A549 treated with CORT108297 at 1 μM for 4 hours (cell line): ENCODE measurements around the gene NAA60. TPM values are rescaled to one million over a fixed set of nuclear protein-coding genes. Genes with fewer than 3 reads are reported as not detected.

Experiments used
- total RNA-seq: library from RNA; stranded (reverse); fragments of 200-300 nt; extraction: Qiagen RNA extraction; gene quantifications from 5 replicates; pipeline ENCODE4 v1.2.3, GENCODE V29; 2022

The NAA60 gene
- 46.0 to 56.4 TPM (median 55.2 TPM) in 5 replicates for total RNA-seq

DNA sequence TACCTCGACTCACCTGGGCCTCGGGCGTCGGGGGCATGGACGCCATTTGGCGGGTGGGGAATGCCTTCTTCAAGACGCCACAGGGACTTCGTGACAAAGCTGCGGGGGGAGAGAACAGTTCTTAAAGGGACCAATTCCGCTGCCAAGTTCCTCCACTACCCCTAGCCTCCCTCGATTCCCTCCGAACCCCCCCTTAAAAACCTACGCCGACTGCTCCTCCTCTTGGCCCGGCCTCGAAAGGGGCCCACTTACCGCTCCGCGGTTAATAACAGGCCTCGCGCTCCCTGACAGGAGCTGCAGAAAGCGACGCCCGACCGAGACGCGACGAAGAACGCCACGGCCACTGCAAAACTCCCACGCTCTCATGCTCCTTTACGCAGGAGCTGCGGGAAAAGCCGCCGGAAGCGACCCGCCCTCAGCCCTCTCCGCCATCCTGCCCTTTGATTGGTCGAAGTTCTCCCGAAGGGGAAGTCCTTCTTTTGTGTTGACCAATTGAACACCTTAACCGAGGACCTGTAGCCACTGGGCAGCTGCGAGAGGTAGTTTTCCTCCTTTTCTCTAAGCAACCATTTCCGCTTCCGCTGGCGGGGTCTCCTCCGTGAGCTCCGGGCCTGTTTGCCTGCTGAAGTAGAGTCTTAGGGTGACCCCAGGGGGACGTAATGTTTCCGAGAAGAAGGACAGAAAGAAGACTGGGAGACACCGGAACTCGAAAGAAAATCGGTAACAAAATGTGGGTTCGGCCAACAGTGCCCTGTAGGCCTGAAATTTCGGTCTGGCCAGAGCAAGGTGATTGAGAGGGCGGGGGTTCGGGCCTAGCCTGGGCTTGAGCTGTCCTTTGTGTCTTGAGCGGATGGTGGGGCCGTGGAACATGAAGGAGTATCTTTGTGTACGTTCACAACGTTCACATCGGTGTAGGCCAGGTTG, at the start of gene NAA60, which contains the start of gene ZNF597:
Gene NAA60, plus strand, starts transcription at position 573 of the 924 bp plus-strand sequence. CDS start 32,548 bp downstream, outside the sequence.
Gene ZNF597, minus strand, starts transcription at position 397 of the 924 bp plus-strand sequence. Its CDS starts 351 bp downstream, at position 46.

DNA sequence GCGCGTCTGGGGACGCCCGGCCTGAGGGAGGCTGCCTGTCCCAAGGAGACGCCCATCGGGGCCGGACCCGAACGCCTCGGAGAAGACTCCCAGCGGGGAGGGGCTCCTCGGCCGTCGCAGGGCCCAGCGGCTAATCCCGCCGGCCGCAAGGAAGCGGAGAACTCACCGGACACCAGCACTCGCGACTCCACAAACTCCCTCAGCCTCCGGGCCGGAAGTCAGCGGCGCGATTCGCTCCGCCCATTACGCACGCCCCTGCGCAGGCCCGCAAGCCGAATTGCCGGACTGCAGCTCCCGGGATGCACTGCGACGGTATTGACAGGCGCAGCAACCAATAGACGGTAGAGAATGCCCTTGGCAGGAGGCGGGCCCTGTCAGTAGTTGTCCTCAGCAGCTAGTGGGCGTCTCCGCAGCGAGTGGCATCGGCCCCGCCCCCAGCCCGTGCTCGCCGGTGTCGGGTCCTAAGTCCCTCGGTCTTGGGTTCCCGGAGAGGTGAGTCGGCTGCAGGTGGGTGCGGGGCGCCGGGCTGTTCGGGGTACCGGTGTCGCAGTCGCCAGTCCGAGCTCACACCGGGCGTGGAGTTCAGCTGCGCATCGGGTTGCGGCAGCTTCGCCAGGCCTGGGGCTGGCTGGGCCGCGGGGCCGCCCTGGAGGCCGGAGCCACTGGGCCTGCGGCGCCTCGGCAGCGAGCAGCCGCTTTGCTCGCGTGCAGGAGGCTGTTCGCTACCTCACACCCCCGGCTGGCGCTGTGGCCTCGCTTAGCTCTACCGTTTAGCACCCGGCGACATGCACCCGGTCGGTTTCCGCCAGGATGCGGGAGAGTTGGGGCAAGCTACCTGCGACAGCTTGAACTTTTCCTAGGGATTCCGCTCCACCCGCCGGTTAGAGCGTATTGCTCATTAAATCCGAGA, 42.4 kb upstream of the NAA60 start, which contains the start of the genes ZNF174 and ZSCAN32:
Gene ZNF174, plus strand, starts transcription at position 437 of the 910 bp plus-strand sequence. CDS start 790 bp downstream, outside the sequence.
Gene ZSCAN32, minus strand, starts transcription at position 226 of the 910 bp plus-strand sequence. CDS start 3,447 bp downstream, outside the sequence.

DNA sequence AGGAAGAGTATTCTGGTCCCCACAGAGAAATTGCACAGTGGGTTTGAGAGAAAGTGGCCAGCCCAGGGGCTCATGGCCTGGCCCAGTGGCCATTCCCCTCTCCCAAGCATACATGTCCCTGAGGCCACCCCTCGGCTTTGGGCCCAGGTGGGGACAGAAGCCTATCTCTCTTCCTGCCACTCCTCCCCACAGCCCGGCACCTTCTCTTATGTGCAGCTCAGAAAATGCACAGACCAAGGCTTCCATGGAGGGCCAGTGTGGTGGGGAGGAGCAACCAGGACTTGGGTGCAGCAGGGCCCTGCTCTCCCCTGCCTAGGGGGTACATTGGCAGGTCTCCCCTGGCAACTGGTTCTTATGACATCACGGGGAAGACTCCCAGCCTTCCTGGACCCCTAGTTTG, 51.7 kb downstream of the NAA60 start, which contains the start of gene C16orf90:
Gene C16orf90, minus strand, starts transcription at position 314 of the 400 bp plus-strand sequence. Its CDS starts 68 bp downstream, at position 246.

Other genes with a start within 250 kb of the NAA60 start
- 7.1 to 8.8 TPM (median 8.0 TPM) in 5 replicates for gene ZNF200, start 208.5 kb upstream of the NAA60 start, total RNA-seq
- gene MEFV, start 187.0 kb upstream of the NAA60 start, total RNA-seq, result not detected in 5 replicates
- gene ZNF263, start 160.2 kb upstream of the NAA60 start, total RNA-seq, result 33.4 to 40.7 TPM (median 35.7 TPM) in 5 replicates
- 1.3 to 1.9 TPM (median 1.6 TPM) in 5 replicates for gene TIGD7, start 138.2 kb upstream of the NAA60 start, total RNA-seq
- 10.0 to 12.8 TPM (median 11.2 TPM) in 5 replicates for gene ZNF75A, start 138.2 kb upstream of the NAA60 start, total RNA-seq
- gene OR2C1, start 87.8 kb upstream of the NAA60 start, total RNA-seq, result not detected in 5 replicates
- 10.7 to 18.4 TPM (median 15.1 TPM) in 5 replicates for gene ZSCAN32, start 42.7 kb upstream of the NAA60 start, total RNA-seq
- 11.4 to 13.7 TPM (median 13.1 TPM) in 5 replicates for gene ZNF174, start 42.5 kb upstream of the NAA60 start, total RNA-seq
- gene ZNF597, start 176 bp upstream of the NAA60 start, total RNA-seq, result 0.82 to 1.1 TPM (median 0.95 TPM) in 5 replicates
- not detected in 5 replicates for gene C16orf90, start 51.8 kb downstream of the NAA60 start, total RNA-seq
- gene CLUAP1, start 57.3 kb downstream of the NAA60 start, total RNA-seq, result 18.8 to 23.2 TPM (median 21.7 TPM) in 5 replicates
- gene NLRC3, start 133.7 kb downstream of the NAA60 start, total RNA-seq, result 0.01 to 0.05 TPM (median 0.02 TPM) in 4 of 5 replicates, not detected in the other
- 4.1 to 5.6 TPM (median 4.7 TPM) in 5 replicates for gene SLX4, start 167.9 kb downstream of the NAA60 start, total RNA-seq
- gene DNASE1, start 211.0 kb downstream of the NAA60 start, total RNA-seq, result 2.8 to 5.7 TPM (median 4.2 TPM) in 5 replicates